CD8-positive, alpha-beta memory T cell (primary cell): ENCODE data around the gene TM4SF1. TPM values are rescaled to one million over a fixed set of nuclear protein-coding genes. Genes with fewer than 3 reads are reported as not detected.
"Not testable (repeated sequence)": the region's sequence is repeated elsewhere in the genome, so short reads cannot be mapped to it uniquely, and the experiment has no call there.

Experiments used
- CTCF ChIA-PET: fragments of 350-600 bp; sonication (Branson Sonifier 250); formaldehyde crosslinking; loops from one replicate; lab custom pipeline; 2021; ENCODE audit warnings: antibody characterized with exemption; lab: Charles Lee
- POLR2A ChIA-PET: fragments of 350-600 bp; sonication (Branson Sonifier 250); formaldehyde crosslinking; loops from one replicate; lab custom pipeline; 2021; ENCODE audit warnings: antibody characterized with exemption; lab: Charles Lee
- DNase-seq, 5 donors: peaks; one replicate each; pipeline versions ENCODE4 v3.0.0 to v3.0.0-alpha.2; 2020 to 2022; ENCODE audit warnings: mixed read lengths in 1 of 5
- H3K27ac ChIP-seq: one replicate; pipeline ENCODE4 v1.7.0; 2013; ENCODE audit warnings: low read depth, mild to moderate bottlenecking, low read length, moderate library complexity
- H3K27me3 ChIP-seq: 2 replicates; pipeline ENCODE4 v1.7.0; 2013; ENCODE audit warnings: low read length, mild to moderate bottlenecking; ENCODE audit not compliant: insufficient read depth, poor library complexity, severe bottlenecking
- H3K36me3 ChIP-seq: 2 replicates; pipeline ENCODE4 v1.7.0; 2013; ENCODE audit warnings: mild to moderate bottlenecking, low read length, moderate library complexity; ENCODE audit not compliant: insufficient read depth
- H3K4me1 ChIP-seq: 2 replicates; pipeline ENCODE4 v1.7.0; 2013; ENCODE audit warnings: mild to moderate bottlenecking, low read length, moderate library complexity; ENCODE audit not compliant: insufficient read depth
- H3K4me3 ChIP-seq: 2 replicates; pipeline ENCODE4 v1.7.0; 2013; ENCODE audit warnings: mild to moderate bottlenecking, low read length
- H3K9me3 ChIP-seq: 2 replicates; pipeline ENCODE4 v1.7.0; 2013; ENCODE audit warnings: mild to moderate bottlenecking, low read length
- H3K27ac Mint-ChIP-seq, 8 donors: one replicate each; pipeline ENCODE4 v1.8.0; 2020 to 2021; ENCODE audit warnings: mixed read lengths in 8 of 8, mild to moderate bottlenecking in 6 of 8, inconsistent platforms in 3 of 8, moderate library complexity in 3 of 8
- H3K27me3 Mint-ChIP-seq, 2 donors: one replicate each; pipeline ENCODE4 v1.8.0; 2020 to 2021; ENCODE audit warnings: mixed read lengths in 2 of 2, mild to moderate bottlenecking in 1 of 2, moderate library complexity in 1 of 2
- H3K36me3 Mint-ChIP-seq, 3 donors: one replicate each; pipeline ENCODE4 v1.8.0; 2020 to 2021; ENCODE audit warnings: mixed read lengths in 3 of 3, inconsistent platforms in 1 of 3, mild to moderate bottlenecking in 1 of 3
- H3K4me1 Mint-ChIP-seq, 3 donors: one replicate each; pipeline ENCODE4 v1.8.0; 2020 to 2021; ENCODE audit warnings: mixed read lengths in 3 of 3, inconsistent platforms in 1 of 3, mild to moderate bottlenecking in 1 of 3
- H3K4me3 Mint-ChIP-seq, 7 donors: one replicate each; pipeline ENCODE4 v1.8.0; 2020 to 2021; ENCODE audit warnings: mixed read lengths in 7 of 7, mild to moderate bottlenecking in 6 of 7, moderate library complexity in 4 of 7, inconsistent platforms in 2 of 7
- H3K9me3 Mint-ChIP-seq, 5 donors: one replicate each; pipeline ENCODE4 v1.8.0; 2020 to 2022; ENCODE audit warnings: mixed read lengths in 5 of 5, mild to moderate bottlenecking in 3 of 5, moderate library complexity in 2 of 5, inconsistent platforms in 1 of 5
- polyA plus RNA-seq: library from polyadenylated mRNA; unstranded; fragments of 300-500 nt; fragmentation: Illumina TruSeq; gene quantifications from one replicate; pipeline ENCODE4 v1.2.3, GENCODE V29; 2021
- total RNA-seq, 2 experiments: library from RNA; stranded (reverse); gene quantifications; one replicate each; pipeline ENCODE4 v1.2.3, GENCODE V29; 2021

The TM4SF1 gene
- total and polyA plus RNA-seq, 3 experiments from 2014 or later = 0.18 to 0.27 TPM; not detected in 1

DNA sequence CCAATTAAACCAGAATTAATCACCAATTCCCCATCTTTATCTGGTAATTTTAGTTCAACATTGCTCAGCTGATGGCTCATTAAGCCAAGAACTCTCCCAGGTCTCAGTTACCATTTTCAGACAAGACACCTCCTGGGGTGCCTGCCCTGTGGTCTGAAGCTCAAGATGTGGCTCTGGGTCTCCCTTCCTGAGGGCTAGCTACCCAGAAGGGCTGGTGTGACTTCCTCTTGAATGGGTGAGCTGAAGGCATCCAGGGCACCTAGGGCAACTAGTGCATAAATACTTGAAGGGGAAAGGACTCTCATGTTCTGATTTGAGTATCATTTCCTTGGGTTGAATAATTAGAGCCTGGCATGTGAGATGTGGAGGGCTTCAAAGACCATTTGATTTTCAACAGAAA, 6.7 kb upstream of the TM4SF1 start:
- ChIA-PET POLR2A (no interaction called here), CTCF (no interaction called here)
- Histone ChIP-seq H3K27ac (no peak overlapping the region), H3K27me3 (no peaks in the 10 kb centered on the region), H3K9me3 (no peaks in the 10 kb centered on the region), H3K4me1 (no peaks in the 10 kb centered on the region), H3K4me3 (no peak overlapping the region), H3K36me3 (no peaks in the 10 kb centered on the region)
- Mint-ChIP-seq H3K27me3 (peaks cover 0 to 6% of the 10 kb centered on the region in 2 donors), H3K36me3 (no peaks in the 10 kb centered on the region), H3K9me3 (no peaks in the 10 kb centered on the region), H3K27ac (no peak overlapping the region), H3K4me3 (no peak overlapping the region), H3K4me1 (no peaks in the 10 kb centered on the region)
- no peak for DNase-seq

DNA sequence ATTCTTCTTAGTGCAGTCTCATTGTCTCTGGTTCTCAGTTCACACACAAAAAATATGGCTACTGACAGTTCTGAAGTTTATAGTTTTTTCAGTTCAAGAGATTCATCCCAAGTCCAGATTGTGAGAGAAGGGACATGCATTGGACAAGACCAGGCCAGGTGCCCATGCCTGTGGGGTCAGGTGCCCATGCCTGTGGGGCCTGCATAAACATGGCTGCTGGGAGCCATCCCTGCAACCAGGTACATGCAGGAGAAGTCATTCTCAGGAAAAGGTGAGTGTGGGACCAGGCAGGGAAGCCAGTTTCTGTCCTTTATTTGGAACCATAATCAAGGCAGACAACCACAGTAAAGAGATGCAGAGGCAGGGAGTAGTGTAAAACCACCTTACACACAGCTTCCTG, 6.3 kb upstream of the TM4SF1 start:
- no peaks in the 10 kb centered on the region for H3K9me3 ChIP-seq
- Mint-ChIP-seq H3K27me3 (peaks cover 3 to 6% of the 10 kb centered on the region in 2 donors), H3K27ac (no peak overlapping the region), H3K9me3 (peaks cover 0 to under 1% (median 0%) of the 10 kb centered on the region in 5 donors), H3K36me3 (no peaks in the 10 kb centered on the region), H3K4me1 (no peaks in the 10 kb centered on the region), H3K4me3 (no peak overlapping the region)
- DNase-seq = no peak
- ChIA-PET POLR2A (no interaction called here), CTCF (no interaction called here)
- H3K27ac ChIP-seq = no peak overlapping the region
- H3K4me1 ChIP-seq = no peaks in the 10 kb centered on the region
- H3K4me3 ChIP-seq = no peak overlapping the region
- H3K36me3 ChIP-seq = no peaks in the 10 kb centered on the region
- no peaks in the 10 kb centered on the region for H3K27me3 ChIP-seq

DNA sequence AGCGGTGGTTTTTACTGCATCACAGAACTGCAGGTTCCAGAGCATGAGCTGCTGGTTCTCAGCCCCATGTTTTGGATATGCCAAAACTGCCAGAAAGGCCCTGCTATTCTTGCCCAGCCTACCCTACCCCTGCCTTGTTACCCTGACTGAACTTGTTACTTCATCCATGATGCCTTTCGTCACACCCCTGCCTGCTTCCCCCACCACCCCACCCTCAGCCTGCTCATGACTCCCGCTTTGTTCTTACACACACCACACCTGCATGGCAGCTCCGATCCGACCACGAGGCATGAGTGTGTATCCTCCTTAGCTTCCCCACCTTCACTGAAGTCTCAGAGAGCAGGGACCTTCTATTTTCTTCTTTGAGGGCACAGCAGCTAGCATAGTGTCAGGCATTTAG, 5.1 kb upstream of the TM4SF1 start:
- POLR2A ChIA-PET = no interaction called here
- H3K36me3 Mint-ChIP-seq = no peaks in the 10 kb centered on the region
- peaks cover 7 to 12% of the 10 kb centered on the region in 2 donors for H3K27me3 Mint-ChIP-seq
- Histone ChIP-seq H3K36me3 (no peaks in the 10 kb centered on the region), H3K4me1 (no peaks in the 10 kb centered on the region), H3K4me3 (no peak overlapping the region), H3K27me3 (no peaks in the 10 kb centered on the region), H3K9me3 (no peaks in the 10 kb centered on the region), H3K27ac (no peak overlapping the region)
- CTCF ChIA-PET = no interaction called here
- H3K4me3 Mint-ChIP-seq = no peak overlapping the region
- peaks cover 0 to 1% (median 0%) of the 10 kb centered on the region in 5 donors for H3K9me3 Mint-ChIP-seq
- H3K4me1 Mint-ChIP-seq = no peaks in the 10 kb centered on the region
- H3K27ac Mint-ChIP-seq = no peak overlapping the region
- no peak for DNase-seq

DNA sequence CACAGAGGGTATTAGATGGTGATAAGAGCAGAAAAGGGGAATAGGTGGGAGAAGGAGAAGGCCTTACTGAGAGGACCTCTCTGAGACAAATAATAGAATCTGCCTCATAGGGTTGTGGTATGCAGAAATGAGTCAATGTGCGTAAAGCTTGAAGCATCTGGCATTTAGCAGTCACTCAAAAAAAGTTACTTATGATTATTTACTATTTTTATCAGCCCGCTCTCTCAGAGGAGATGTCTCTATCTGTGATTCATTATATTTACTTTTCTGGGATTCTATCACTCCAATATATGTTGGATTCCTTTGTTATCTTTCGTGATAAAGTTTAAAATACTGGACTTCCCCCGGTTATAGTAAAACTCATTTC, 4.6 kb upstream of the TM4SF1 start:
- POLR2A ChIA-PET = no interaction called here
- H3K9me3 Mint-ChIP-seq = peaks cover 0 to 1% (median 0%) of the 10 kb centered on the region in 5 donors
- H3K9me3 ChIP-seq = no peaks in the 10 kb centered on the region

DNA sequence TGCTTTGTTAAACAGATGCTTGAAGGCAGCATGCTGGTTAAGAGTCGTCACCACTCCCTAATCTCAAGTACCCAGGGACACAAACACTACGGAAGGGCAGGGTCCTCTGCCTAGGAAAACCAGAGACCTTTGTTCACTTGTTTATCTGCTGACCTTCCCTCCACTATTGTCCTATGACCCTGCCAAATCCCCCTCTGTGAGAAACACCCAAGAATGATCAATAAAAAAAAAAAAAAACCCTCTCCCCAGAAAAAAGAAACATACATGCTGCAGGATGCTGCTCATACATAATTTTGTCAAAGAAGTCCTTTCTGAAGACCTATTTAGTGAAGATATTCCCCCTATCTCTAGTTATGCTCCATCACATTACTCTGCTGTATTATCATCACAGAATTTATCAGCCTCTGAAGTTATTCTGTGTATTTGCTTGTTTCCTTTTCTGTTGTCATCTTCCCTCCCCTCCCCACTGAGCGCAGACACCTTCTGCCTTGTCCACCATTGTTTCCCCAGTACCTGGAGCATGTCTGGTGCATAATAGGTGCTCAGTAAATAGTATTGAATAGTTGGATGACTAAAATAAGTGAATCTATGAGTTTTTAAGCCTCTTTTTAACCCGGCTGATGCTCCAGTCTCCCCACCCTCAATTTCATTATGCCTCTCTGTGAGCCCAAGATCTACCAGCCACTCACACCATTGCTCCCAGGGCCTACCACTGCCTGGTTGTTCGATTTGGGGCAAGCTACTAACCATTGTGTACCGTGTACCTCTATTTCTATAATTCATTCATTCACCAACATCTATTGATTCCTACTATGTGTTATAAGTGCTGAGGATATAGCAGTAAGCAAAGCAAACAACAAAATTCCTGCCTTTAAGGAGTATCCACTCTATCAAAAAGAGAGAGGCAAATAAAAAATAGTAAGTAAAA, 4.0 kb upstream of the TM4SF1 start:
- no peak for DNase-seq
- H3K9me3 Mint-ChIP-seq = peaks cover 0 to 1% (median 0%) of the 10 kb centered on the region in 5 donors
- peaks cover 4 to 19% of the 10 kb centered on the region in 2 donors for H3K27me3 Mint-ChIP-seq
- ChIA-PET CTCF (no interaction called here), POLR2A (no interaction called here)
- H3K36me3 Mint-ChIP-seq = no peaks in the 10 kb centered on the region
- Histone ChIP-seq H3K27ac (no peak overlapping the region), H3K27me3 (no peaks in the 10 kb centered on the region), H3K4me1 (no peaks in the 10 kb centered on the region), H3K36me3 (no peaks in the 10 kb centered on the region), H3K9me3 (no peaks in the 10 kb centered on the region), H3K4me3 (no peak overlapping the region)
- peaks cover 0 to 1% (median 0%) of the 10 kb centered on the region in 3 donors for H3K4me1 Mint-ChIP-seq
- H3K4me3 Mint-ChIP-seq = no peak overlapping the region
- H3K27ac Mint-ChIP-seq = no peak overlapping the region

More for the DNA sequence above, 4.6 kb upstream of the TM4SF1 start:
- DNase-seq = no peak
- peaks cover 7 to 14% of the 10 kb centered on the region in 2 donors for H3K27me3 Mint-ChIP-seq
- CTCF ChIA-PET = no interaction called here
- Histone ChIP-seq H3K36me3 (no peaks in the 10 kb centered on the region), H3K4me3 (no peak overlapping the region), H3K27ac (no peak overlapping the region), H3K4me1 (no peaks in the 10 kb centered on the region), H3K27me3 (no peaks in the 10 kb centered on the region)
- H3K4me3 Mint-ChIP-seq = no peak overlapping the region
- H3K27ac Mint-ChIP-seq = no peak overlapping the region
- peaks cover 0 to 1% (median 0%) of the 10 kb centered on the region in 3 donors for H3K4me1 Mint-ChIP-seq
- no peaks in the 10 kb centered on the region for H3K36me3 Mint-ChIP-seq

DNA sequence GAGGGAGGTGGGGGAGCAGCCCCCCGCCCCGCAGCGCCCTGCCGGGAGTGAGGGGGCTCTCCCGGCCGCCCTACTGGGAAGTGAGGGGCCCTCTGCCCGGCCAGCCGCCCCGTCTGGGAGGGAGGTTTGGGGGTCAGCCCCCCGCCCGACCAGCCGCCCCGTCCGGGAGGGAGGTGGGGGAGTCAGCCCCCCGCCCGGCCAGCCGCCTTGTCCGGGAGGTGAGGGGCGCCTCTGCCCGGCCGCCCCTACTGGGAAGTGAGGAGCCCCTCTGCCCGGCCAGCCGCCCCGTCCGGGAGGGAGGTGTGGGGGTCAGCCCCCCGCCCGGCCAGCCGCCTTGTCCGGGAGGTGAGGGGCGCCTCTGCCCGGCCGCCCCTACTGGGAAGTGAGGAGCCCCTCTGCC, 2.8 kb upstream of the TM4SF1 start:
- H3K4me3 ChIP-seq, H3K27me3 ChIP-seq, H3K9me3 ChIP-seq, H3K9me3 Mint-ChIP-seq, CTCF ChIA-PET, H3K36me3 Mint-ChIP-seq, DNase-seq, H3K27ac ChIP-seq, H3K4me3 Mint-ChIP-seq, H3K4me1 ChIP-seq, H3K36me3 ChIP-seq, H3K4me1 Mint-ChIP-seq, H3K27ac Mint-ChIP-seq, POLR2A ChIA-PET: not testable (repeated sequence)
- H3K27me3 Mint-ChIP-seq = peaks cover 4 to 26% of the 10 kb centered on the region in 2 donors

DNA sequence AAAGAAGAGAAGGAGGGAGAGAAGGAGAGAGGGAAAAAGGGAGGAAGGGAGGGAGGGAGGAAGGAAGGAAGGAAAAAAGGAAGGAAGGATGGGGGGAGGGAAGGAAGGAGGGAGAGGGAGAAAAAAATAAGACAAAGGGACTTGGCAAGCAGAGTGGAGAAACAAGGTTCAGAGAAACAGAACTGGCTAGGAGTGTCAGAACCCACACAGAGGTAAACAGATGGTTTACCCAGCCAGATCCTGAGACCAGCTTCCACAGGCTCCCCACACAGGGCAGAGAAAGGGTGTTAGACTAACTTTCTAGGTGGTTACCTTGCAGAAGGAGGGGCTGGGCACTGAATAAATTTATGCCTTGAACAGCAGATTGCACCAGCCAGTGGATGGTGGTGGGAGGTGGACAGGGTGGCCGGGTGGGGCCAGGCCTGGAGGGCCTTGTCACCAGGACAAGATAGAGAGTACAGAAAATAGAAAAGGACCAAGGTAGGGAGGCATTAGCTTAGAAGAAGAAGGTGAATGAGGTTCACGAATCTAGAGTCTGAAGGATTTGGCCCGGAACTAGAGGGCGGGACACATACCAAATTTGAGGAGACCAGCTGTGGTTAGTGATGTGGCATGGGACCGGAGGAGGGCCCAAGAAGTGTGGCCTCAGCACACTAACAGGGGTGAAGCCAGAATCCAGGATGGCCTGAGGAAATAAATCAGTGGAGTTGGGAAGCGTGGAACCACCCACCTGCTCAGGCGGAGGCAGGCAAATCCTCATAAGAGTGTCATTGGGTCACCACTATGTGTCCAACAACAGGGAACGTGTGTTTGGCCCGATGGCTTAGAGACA, 1.2 kb upstream of the TM4SF1 start:
- Mint-ChIP-seq H3K27ac (no peak overlapping the region), H3K4me3 (no peak overlapping the region), H3K36me3 (no peaks in the 10 kb centered on the region), H3K9me3 (peaks cover 0 to 1% (median 0%) of the 10 kb centered on the region in 5 donors), H3K4me1 (peaks cover 0 to 1% (median 0%) of the 10 kb centered on the region in 3 donors), H3K27me3 (peaks cover 4 to 26% of the 10 kb centered on the region in 2 donors)
- no peaks in the 10 kb centered on the region for H3K36me3 ChIP-seq
- H3K9me3 ChIP-seq = no peaks in the 10 kb centered on the region
- H3K4me1 ChIP-seq = no peaks in the 10 kb centered on the region
- H3K4me3 ChIP-seq = no peak overlapping the region
- no peak overlapping the region for H3K27ac ChIP-seq
- DNase-seq = no peak
- CTCF ChIA-PET = no interaction called here
- POLR2A ChIA-PET = no interaction called here
- no peaks in the 10 kb centered on the region for H3K27me3 ChIP-seq
